Astrocyte (in vitro differentiated cells and primary cell): ENCODE results near the gene CAVIN3. TPM values are rescaled to one million over a fixed set of nuclear protein-coding genes. Genes with fewer than 3 reads are reported as not detected.

Source experiments
- DNase-seq: peaks from one replicate; pipeline ENCODE4 v3.0.0-alpha.2; 2010; ENCODE audit warnings: low read depth
- FAIRE-seq: peaks from 2 replicates; lab custom pipeline; 2011; peaks lifted over from hg19 to GRCh38; lab: Jason Lieb, UNC
- H2AFZ ChIP-seq: 2 replicates; pipeline ENCODE4 v1.6.0; 2012; ENCODE audit warnings: low read depth, low read length, inconsistent platforms
- H3K27ac ChIP-seq: 2 replicates; pipeline ENCODE4 v1.5.1; 2011; ENCODE audit warnings: low read depth, low read length, inconsistent platforms
- H3K27me3 ChIP-seq: 2 replicates; pipeline ENCODE4 v1.6.0; 2011; ENCODE audit warnings: low read length, inconsistent platforms; ENCODE audit not compliant: insufficient read depth
- H3K36me3 ChIP-seq: 2 replicates; pipeline ENCODE4 v1.5.1; 2011; ENCODE audit warnings: low read length, inconsistent platforms; ENCODE audit not compliant: insufficient read depth
- H3K4me1 ChIP-seq: 2 replicates; pipeline ENCODE4 v1.5.1; 2011; ENCODE audit warnings: low read length, inconsistent platforms; ENCODE audit not compliant: insufficient read depth
- H3K4me2 ChIP-seq: 2 replicates; pipeline ENCODE4 v1.6.0; 2012; ENCODE audit warnings: low read length, inconsistent platforms
- H3K4me3 ChIP-seq: 2 replicates; pipeline ENCODE4 v1.5.1; 2011; ENCODE audit warnings: low read depth, mild to moderate bottlenecking, low read length, inconsistent platforms; ENCODE audit not compliant: insufficient read depth
- H3K79me2 ChIP-seq: 2 replicates; pipeline ENCODE4 v1.6.0; 2012; ENCODE audit warnings: mild to moderate bottlenecking, low read length, inconsistent platforms; ENCODE audit not compliant: insufficient read depth
- H3K9ac ChIP-seq: 2 replicates; pipeline ENCODE4 v1.6.0; 2012; ENCODE audit warnings: mild to moderate bottlenecking, low read length, inconsistent platforms
- H3K9me3 ChIP-seq: 2 replicates; pipeline ENCODE4 v1.5.1; 2012; ENCODE audit warnings: low read depth, mild to moderate bottlenecking, low read length, inconsistent platforms; ENCODE audit not compliant: insufficient read depth
- H4K20me1 ChIP-seq: 2 replicates; pipeline ENCODE4 v1.6.0; 2012; ENCODE audit warnings: low read length, inconsistent platforms; ENCODE audit not compliant: insufficient read depth
- H3K27ac Mint-ChIP-seq: one replicate; pipeline ENCODE4 v1.8.0; 2021; ENCODE audit warnings: mild to moderate bottlenecking, mixed read lengths; ENCODE audit not compliant: unreplicated experiment
- H3K27me3 Mint-ChIP-seq: one replicate; pipeline ENCODE4 v1.8.0; 2021; ENCODE audit warnings: low read depth, mixed read lengths; ENCODE audit not compliant: unreplicated experiment
- H3K36me3 Mint-ChIP-seq: one replicate; pipeline ENCODE4 v1.8.0; 2021; ENCODE audit warnings: low read depth, mixed read lengths; ENCODE audit not compliant: unreplicated experiment
- H3K4me1 Mint-ChIP-seq: one replicate; pipeline ENCODE4 v1.8.0; 2021; ENCODE audit warnings: low read depth, mixed read lengths; ENCODE audit not compliant: unreplicated experiment
- H3K4me3 Mint-ChIP-seq: one replicate; pipeline ENCODE4 v1.8.0; 2021; ENCODE audit warnings: mild to moderate bottlenecking, moderate library complexity, mixed read lengths; ENCODE audit not compliant: unreplicated experiment
- H3K9me3 Mint-ChIP-seq: one replicate; pipeline ENCODE4 v1.8.0; 2021; ENCODE audit warnings: mild to moderate bottlenecking, mixed read lengths; ENCODE audit not compliant: unreplicated experiment
- EZH2 ChIP-seq: IDR thresholded peaks from 2 replicates; pipeline ENCODE4 v1.6.1; 2012; ENCODE audit warnings: mild to moderate bottlenecking, low read length, inconsistent platforms; ENCODE audit not compliant: insufficient read depth
- total RNA-seq: library from RNA; stranded (reverse); gene quantifications from 2 replicates; pipeline ENCODE4 v1.2.1, GENCODE V29; 2021
- TF ChIP-seq, protein P1 (sequence below): IDR thresholded peaks from 2 replicates; pipeline ENCODE4 v1.5.1; 2011; ENCODE audit warnings: low read depth, mild to moderate bottlenecking, inconsistent platforms, low read length, moderate library complexity; ENCODE audit not compliant: insufficient read depth

CAVIN3 gene
- total RNA-seq, 1 donor from 2014 or later: 57.3 TPM

DNA sequence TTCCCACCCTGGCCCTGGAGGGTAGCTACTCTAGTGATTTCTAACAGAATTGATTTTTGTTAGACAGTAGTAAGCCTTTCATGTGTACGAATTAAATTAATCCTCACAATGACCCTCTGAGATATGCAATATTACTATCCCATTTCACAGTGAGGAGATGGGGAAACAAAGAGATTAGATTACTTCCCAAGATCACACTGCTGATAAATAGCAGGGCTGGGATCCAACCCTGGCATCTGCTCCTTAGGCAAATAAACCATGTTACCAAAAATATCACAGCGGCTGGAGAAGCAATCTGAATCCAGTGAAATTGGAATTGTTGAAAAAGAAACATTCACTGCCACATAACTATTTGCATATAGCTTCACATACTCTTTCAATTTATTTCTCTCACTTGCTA lies 12.8 kb upstream of the CAVIN3 start:
- Histone ChIP-seq H3K79me2 (no peaks in the 10 kb centered on the region), H3K27ac (no peak overlapping the region), H3K36me3 (no peaks in the 10 kb centered on the region), H3K4me2 (no peak overlapping the region), H3K4me1 (no peaks in the 10 kb centered on the region), H2AFZ (no peak overlapping the region), H3K9me3 (no peaks in the 10 kb centered on the region), H4K20me1 (no peaks in the 10 kb centered on the region), H3K27me3 (no peaks in the 10 kb centered on the region), H3K4me3 (no peak overlapping the region), H3K9ac (no peak overlapping the region)
- Mint-ChIP-seq H3K9me3 (no peaks in the 10 kb centered on the region), H3K27me3 (peaks cover 3% of the 10 kb centered on the region), H3K36me3 (no peaks in the 10 kb centered on the region), H3K4me3 (no peak overlapping the region), H3K4me1 (peaks cover 5% of the 10 kb centered on the region), H3K27ac (no peak overlapping the region)
- no peak for FAIRE-seq
- TF ChIP-seq, protein P1, sequence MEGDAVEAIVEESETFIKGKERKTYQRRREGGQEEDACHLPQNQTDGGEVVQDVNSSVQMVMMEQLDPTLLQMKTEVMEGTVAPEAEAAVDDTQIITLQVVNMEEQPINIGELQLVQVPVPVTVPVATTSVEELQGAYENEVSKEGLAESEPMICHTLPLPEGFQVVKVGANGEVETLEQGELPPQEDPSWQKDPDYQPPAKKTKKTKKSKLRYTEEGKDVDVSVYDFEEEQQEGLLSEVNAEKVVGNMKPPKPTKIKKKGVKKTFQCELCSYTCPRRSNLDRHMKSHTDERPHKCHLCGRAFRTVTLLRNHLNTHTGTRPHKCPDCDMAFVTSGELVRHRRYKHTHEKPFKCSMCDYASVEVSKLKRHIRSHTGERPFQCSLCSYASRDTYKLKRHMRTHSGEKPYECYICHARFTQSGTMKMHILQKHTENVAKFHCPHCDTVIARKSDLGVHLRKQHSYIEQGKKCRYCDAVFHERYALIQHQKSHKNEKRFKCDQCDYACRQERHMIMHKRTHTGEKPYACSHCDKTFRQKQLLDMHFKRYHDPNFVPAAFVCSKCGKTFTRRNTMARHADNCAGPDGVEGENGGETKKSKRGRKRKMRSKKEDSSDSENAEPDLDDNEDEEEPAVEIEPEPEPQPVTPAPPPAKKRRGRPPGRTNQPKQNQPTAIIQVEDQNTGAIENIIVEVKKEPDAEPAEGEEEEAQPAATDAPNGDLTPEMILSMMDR: no peak
- no peak for TF ChIP-seq EZH2
- no peak for DNase-seq

DNA sequence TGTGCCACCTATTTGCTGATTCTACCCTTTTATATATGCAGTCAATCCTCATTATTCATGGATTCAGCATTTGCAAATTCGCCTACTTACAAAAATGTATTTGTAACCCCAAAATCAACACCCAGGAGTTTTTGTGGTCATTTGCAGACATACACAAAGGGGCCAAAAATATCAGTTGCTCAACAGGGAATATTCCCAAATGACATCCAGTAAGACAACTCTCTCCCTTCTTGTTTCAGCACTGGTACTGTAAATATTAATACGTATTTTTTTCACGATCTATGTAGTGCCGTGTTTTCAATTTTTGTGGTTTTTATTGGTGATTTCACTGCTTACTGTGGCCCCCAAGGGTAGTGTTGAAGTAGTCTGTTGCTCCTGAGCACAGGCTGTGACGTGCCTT lies 11.8 kb upstream of the CAVIN3 start:
- Mint-ChIP-seq H3K4me3 (no peak overlapping the region), H3K27ac (no peak overlapping the region), H3K27me3 (peaks cover 3% of the 10 kb centered on the region), H3K4me1 (peaks cover 8% of the 10 kb centered on the region), H3K9me3 (no peaks in the 10 kb centered on the region), H3K36me3 (no peaks in the 10 kb centered on the region)
- Histone ChIP-seq H3K27me3 (no peaks in the 10 kb centered on the region), H3K4me3 (no peak overlapping the region), H3K36me3 (no peaks in the 10 kb centered on the region), H3K79me2 (no peaks in the 10 kb centered on the region), H3K4me1 (no peaks in the 10 kb centered on the region), H3K9ac (no peak overlapping the region), H2AFZ (no peak overlapping the region), H3K27ac (no peak overlapping the region), H3K9me3 (no peaks in the 10 kb centered on the region), H4K20me1 (no peaks in the 10 kb centered on the region), H3K4me2 (no peak overlapping the region)
- TF ChIP-seq, protein P1: no peak
- TF ChIP-seq EZH2: no peak
- FAIRE-seq (no peak), DNase-seq (no peak)

DNA sequence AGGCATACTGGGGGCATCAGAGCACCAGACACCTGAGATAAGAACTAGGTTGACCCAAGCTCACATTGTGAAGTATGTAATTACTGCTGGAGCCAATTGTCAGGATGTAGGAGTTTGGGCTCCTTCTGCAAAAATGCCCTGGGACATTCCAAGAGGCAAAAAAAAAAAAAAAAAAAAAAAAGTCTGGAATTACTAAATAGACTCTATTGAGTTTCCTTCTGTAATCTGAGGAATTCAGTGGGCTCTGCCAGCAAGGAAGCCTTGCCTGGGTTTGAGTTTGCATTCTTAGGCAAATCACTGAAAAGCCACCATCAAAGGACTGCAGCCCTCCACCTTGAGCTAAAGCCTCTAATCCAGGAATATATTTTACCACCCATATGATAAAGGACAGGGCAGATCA lies 8.0 kb upstream of the CAVIN3 start:
- Histone ChIP-seq H4K20me1 (no peaks in the 10 kb centered on the region), H3K36me3 (no peaks in the 10 kb centered on the region), H3K4me2 (no peak overlapping the region), H3K27me3 (no peaks in the 10 kb centered on the region), H2AFZ (no peak overlapping the region), H3K4me3 (no peak overlapping the region), H3K79me2 (no peaks in the 10 kb centered on the region), H3K4me1 (no peaks in the 10 kb centered on the region), H3K9ac (no peak overlapping the region), H3K27ac (no peak overlapping the region), H3K9me3 (no peaks in the 10 kb centered on the region)
- peak; percentile 55 for DNase-seq
- TF ChIP-seq EZH2: no peak
- TF ChIP-seq, protein P1: no peak
- Mint-ChIP-seq H3K36me3 (no peaks in the 10 kb centered on the region), H3K27me3 (no peaks in the 10 kb centered on the region), H3K9me3 (no peaks in the 10 kb centered on the region), H3K4me1 (peaks cover 8% of the 10 kb centered on the region), H3K27ac (no peak overlapping the region), H3K4me3 (no peak overlapping the region)
- FAIRE-seq: no peak
